Measurements from ENCODE around the gene ECM1. TPM values are rescaled to one million over a fixed set of nuclear protein-coding genes. Genes with fewer than 3 reads are reported as not detected.

The ECM1 gene
- total RNA-seq, 1 donor from 2014 or later: 1.2 TPM

DNA sequence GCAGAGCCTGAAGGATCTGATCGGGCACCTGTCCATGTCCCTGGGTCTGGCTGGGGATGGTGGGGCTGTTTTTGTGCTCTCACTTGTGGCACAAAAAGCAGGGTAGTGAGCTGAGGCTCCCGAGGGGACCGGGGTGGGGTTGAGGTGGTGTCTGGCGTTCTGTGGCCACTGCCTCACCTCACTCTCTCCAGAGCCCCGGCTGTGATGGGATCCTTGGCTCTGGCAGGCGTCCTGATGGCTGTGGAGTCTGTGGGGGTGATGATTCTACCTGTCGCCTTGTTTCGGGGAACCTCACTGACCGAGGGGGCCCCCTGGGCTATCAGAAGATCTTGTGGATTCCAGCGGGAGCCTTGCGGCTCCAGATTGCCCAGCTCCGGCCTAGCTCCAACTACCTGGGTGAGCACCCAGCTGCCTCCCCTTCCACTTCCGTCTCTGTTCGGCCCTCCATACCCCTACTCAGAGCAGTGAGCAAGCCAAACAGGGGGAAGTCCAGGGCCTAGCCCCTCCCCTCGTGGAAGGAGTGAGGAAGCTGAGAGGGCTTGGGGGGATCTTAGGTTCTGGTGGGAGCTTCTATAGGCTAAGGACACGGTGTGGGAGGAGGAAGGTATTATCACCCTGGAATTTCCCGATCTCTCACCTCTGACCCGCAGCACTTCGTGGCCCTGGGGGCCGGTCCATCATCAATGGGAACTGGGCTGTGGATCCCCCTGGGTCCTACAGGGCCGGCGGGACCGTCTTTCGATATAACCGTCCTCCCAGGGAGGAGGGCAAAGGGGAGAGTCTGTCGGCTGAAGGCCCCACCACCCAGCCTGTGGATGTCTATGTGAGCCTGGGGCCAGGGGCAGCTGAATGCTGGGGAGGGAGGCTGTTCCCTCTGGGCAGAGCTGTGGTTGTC, 48.3 kb downstream of the ECM1 start:
- intact Hi-C loops (cut with micrococcal nuclease): no loop called here

DNA sequence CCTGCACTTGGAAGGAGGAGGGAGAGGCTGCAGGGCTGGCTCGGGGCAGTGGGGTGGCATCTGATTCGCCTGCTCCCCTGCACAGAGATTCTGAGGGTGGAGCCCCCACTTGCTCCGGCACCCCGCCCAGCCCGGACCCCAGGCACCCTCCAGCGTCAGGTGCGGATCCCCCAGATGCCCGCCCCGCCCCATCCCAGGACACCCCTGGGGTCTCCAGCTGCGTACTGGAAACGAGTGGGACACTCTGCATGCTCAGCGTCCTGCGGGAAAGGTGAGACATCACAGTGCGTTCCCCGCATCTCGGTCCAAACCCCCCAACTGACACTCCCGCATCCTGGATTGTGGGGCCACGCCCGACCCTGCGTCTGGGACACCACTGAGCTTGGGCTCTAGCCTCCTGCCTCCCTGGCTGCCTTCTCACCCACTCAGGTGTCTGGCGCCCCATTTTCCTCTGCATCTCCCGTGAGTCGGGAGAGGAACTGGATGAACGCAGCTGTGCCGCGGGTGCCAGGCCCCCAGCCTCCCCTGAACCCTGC, 49.2 kb downstream of the ECM1 start:
- intact Hi-C loops (cut with micrococcal nuclease): no loop called here

DNA sequence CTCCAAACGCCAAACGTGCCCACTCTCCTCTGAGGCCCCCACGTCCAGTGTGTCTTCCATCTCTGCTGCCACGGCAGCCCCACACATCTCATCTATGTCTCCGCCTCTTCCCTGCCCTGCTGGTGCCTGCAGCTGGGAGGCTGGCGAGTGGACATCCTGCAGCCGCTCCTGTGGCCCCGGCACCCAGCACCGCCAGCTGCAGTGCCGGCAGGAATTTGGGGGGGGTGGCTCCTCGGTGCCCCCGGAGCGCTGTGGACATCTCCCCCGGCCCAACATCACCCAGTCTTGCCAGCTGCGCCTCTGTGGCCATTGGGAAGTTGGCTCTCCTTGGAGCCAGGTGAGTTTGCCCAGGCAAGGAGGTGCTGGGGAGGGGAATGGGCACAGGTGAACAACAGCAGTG, 49.9 kb downstream of the ECM1 start:
- intact Hi-C loops (cut with micrococcal nuclease): no loop called here

- intact Hi-C loops (cut with micrococcal nuclease): no loop called here
Measured at GRCh38 chr1:150558303-150558704, 50.4 kb downstream of the ECM1 start.

GRCh38 chr1:150558761-150559655, 51.1 kb downstream of the ECM1 start:
- intact Hi-C loops (cut with micrococcal nuclease): no loop called here

DNA sequence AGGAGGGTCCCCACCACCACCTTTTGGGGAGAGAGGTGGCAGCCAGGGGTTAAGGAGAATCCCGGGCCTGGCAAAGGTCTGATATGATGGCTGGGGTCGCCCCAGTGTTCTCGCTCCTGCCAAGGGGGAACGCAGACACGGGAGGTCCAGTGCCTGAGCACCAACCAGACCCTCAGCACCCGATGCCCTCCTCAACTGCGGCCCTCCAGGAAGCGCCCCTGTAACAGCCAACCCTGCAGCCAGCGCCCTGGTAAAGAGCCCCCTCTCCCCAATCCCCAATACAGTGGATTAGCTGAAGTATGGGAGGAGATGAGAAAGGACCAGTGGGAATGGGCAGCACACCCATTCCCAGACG, 51.7 kb downstream of the ECM1 start:
- intact Hi-C loops (cut with micrococcal nuclease): loop anchor here (1.0 to 10.0 kb wide), 8 partner anchors 72 to 498 kb away; partner anchors contain the start of genes CDC42SE1, CTSS, MINDY1 and PRUNE1

- intact Hi-C loops (cut with micrococcal nuclease): loop anchor here (1.0 to 10.0 kb wide), 8 partner anchors 73 to 497 kb away; partner anchors contain the start of genes CDC42SE1, CTSS, MINDY1 and PRUNE1
Measured at GRCh38 chr1:150560011-150560438, 52.1 kb downstream of the ECM1 start.

GRCh38 chr1:150560576-150561253, 52.8 kb downstream of the ECM1 start:
- intact Hi-C loops (cut with micrococcal nuclease): loop anchor here (1.0 to 10.0 kb wide), 10 partner anchors 19 to 497 kb away; partner anchors contain the start of genes CDC42SE1, CTSS, MCL1 and MINDY1

DNA sequence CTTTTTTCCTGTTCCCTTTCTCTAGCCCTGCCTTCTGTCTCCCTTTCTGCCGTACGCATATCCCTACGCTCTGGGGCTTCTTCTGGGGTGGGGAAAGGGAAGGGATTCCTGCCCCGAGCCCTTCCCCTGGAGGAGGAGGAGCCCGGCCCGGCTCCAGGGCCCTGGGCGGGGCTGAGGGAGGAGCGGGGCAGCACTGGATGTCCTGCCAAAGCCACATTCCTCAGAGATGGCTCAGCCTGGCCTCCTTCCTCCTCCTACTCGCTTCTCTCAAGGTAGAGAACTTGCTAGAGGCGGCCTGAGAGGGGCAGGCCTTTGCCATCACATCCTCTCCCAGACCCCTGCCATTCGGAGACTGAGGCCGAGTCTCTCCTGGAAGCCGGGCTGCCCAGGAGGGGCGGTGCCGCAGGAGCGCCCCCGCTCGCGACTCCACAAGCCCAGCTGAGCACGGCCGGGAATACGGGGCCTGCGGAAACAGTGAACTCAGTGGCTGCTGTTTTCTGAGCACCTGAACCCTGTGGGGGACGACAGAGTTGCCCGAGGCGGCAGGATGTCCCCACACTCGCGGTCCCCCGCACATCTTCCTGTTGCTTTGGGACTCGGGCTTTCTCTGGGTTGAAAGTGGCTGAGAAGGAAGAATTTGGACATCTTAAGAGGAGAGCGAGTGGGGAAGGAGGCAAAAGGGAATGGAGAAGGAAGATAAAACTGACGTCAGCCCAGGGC, 53.5 kb downstream of the ECM1 start:
- intact Hi-C loops (cut with micrococcal nuclease): loop anchor here (1.0 to 10.0 kb wide), 8 partner anchors 18 to 496 kb away; partner anchors contain the start of genes CDC42SE1, CTSS, MCL1 and MINDY1

GRCh38 chr1:150561974-150562445, 54.1 kb downstream of the ECM1 start:
- intact Hi-C loops (cut with micrococcal nuclease): loop anchor here (1.0 to 10.0 kb wide), 10 partner anchors 17 to 595 kb away; partner anchors contain the start of genes CDC42SE1, CTSS, ENSA and MCL1

DNA sequence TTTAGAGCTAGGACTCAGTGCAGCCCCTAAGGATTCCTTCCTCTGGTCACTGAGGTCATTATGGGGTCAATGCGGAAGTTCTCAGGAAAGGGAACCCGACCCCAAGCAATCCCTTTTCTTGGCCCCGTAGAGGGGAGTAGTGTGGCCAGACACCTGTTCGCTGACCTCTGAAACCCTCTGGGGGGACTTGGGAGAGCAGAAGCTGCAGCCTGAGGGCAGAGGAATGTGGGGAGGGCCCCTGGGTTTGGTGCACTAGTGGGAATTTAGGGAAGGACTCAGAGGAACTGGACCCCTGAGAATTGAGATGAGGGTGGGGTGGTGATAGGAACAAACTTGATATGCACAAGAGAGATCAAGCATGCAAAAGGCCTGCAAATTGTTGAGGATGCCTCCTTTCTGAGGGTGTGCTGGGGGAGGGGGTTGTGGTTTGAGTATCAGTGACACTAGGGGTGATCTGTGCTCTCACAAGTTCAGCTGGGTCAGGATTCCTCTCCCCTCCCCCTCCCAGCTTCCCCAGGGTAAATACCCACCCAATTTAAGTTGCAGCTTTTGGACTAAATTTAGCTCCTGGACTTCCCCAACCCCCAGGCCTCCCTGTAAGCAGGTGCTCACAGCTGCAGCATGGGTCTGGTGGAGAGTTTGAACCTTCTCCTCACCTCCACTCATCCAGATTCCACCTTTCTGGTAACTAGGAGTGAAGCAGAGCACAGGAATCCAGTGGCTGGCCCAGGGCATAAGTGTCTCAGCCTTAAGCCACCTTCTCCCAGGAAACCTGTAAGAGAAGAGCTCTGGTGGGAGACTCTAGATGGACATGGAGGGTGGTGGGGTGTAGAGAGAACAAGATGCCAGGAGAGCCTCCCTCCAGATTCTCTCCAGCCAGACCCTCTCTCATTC, 54.8 kb downstream of the ECM1 start:
- intact Hi-C loops (cut with micrococcal nuclease): loop anchor here (1.0 to 10.0 kb wide), 8 partner anchors 49 to 594 kb away; partner anchors contain the start of genes CDC42SE1, CTSS, ENSA and MINDY1

Other genes starting within 250 kb of the ECM1 start
- 136 and 138 TPM in 2 replicates for gene APH1A, start 239.1 kb upstream of the ECM1 start, total RNA-seq
- gene C1orf54, start 235.3 kb upstream of the ECM1 start, total RNA-seq: 1.1 and 1.5 TPM in 2 replicates
- 1.3 and 1.5 TPM in 2 replicates for gene CIART, start 225.6 kb upstream of the ECM1 start, total RNA-seq
- gene MRPS21, start 214.2 kb upstream of the ECM1 start, total RNA-seq: 61.8 and 67.2 TPM in 2 replicates
- gene PRPF3, start 186.6 kb upstream of the ECM1 start, total RNA-seq: 91.8 TPM in 2 replicates
- gene RPRD2, start 144.0 kb upstream of the ECM1 start, total RNA-seq: 33.2 and 33.6 TPM in 2 replicates
- 38.7 and 40.2 TPM in 2 replicates for gene TARS2, start 20.7 kb upstream of the ECM1 start, total RNA-seq
- not detected in 2 replicates for gene FALEC, start 7.6 kb downstream of the ECM1 start, total RNA-seq
- 0.39 and 0.41 TPM in 2 replicates for gene ADAMTSL4, start 41.3 kb downstream of the ECM1 start, total RNA-seq
- gene MCL1, start 71.5 kb downstream of the ECM1 start, total RNA-seq: 245 and 248 TPM in 2 replicates
- gene ENSA, start 121.5 kb downstream of the ECM1 start, total RNA-seq: 193 and 202 TPM in 2 replicates
- 23.8 and 24.4 TPM in 2 replicates for gene GOLPH3L, start 189.0 kb downstream of the ECM1 start, total RNA-seq
- gene HORMAD1, start 212.8 kb downstream of the ECM1 start, total RNA-seq: 0.25 and 0.39 TPM in 2 replicates

Measured in T-helper 2 cell treated with Interferon-gamma antibody and Interleukin-4, amounts not matched to agents 100 ng/mL and 5 ng/mL, for 36 hours (primary cell).